ENCODE measurements around the gene FASLG. TPM values are rescaled to one million over a fixed set of nuclear protein-coding genes. Genes with fewer than 3 reads are reported as not detected.

FASLG gene
- total RNA-seq, 1 experiment from 2014 or later, result not detected

- no peak for DNase-seq (ENCODE audit: low spot score)
These were observed 12.2 kb upstream of the FASLG start for GRCh38 chr1:172646653-172647052.

- DNase-seq (ENCODE audit: low spot score), result no peak
These were observed 11.8 kb upstream of the FASLG start for GRCh38 chr1:172647110-172647564.

GRCh38 chr1:172647987-172648386 is 10.9 kb upstream of the FASLG start:
- no peak for DNase-seq (ENCODE audit: low spot score)

- DNase-seq (ENCODE audit: low spot score), result no peak
These were observed 8.3 kb upstream of the FASLG start for GRCh38 chr1:172650474-172651193.

GRCh38 chr1:172653015-172653709 is 5.7 kb upstream of the FASLG start:
- DNase-seq (ENCODE audit: low spot score), result no peak

GRCh38 chr1:172654535-172654934 is 4.4 kb upstream of the FASLG start:
- peak; percentile 77 for DNase-seq (ENCODE audit: low spot score)

GRCh38 chr1:172656576-172656975 is 2.3 kb upstream of the FASLG start:
- no peak for DNase-seq (ENCODE audit: low spot score)

- no peak for DNase-seq (ENCODE audit: low spot score)
These were observed 1.3 kb upstream of the FASLG start for GRCh38 chr1:172657586-172657985.

GRCh38 chr1:172661107-172661506 is 2.2 kb downstream of the FASLG start:
- no peak for DNase-seq (ENCODE audit: low spot score)

GRCh38 chr1:172662464-172663109 is 3.7 kb downstream of the FASLG start:
- DNase-seq (ENCODE audit: low spot score), result peak; percentile 51

- peak; percentile 33 for DNase-seq (ENCODE audit: low spot score)
These were observed 4.8 kb downstream of the FASLG start for GRCh38 chr1:172663732-172664131.

GRCh38 chr1:172668097-172668496 is 9.2 kb downstream of the FASLG start:
- DNase-seq (ENCODE audit: low spot score), result no peak

- DNase-seq (ENCODE audit: low spot score), result no peak
These were observed 10.1 kb downstream of the FASLG start for GRCh38 chr1:172669011-172669410.

GRCh38 chr1:172670316-172670715 is 11.4 kb downstream of the FASLG start:
- DNase-seq (ENCODE audit: low spot score), result no peak

- DNase-seq (ENCODE audit: low spot score), result no peak
These were observed 11.9 kb downstream of the FASLG start for GRCh38 chr1:172670791-172671190.

GRCh38 chr1:172671591-172671990 is 12.7 kb downstream of the FASLG start:
- no peak for DNase-seq (ENCODE audit: low spot score)

- DNase-seq (ENCODE audit: low spot score), result no peak
These were observed 13.8 kb downstream of the FASLG start for GRCh38 chr1:172672720-172673119.

- DNase-seq (ENCODE audit: low spot score), result no peak
These were observed 14.9 kb downstream of the FASLG start for GRCh38 chr1:172673761-172674160.

GRCh38 chr1:172674831-172675613 is 16.1 kb downstream of the FASLG start:
- DNase-seq (ENCODE audit: low spot score), result no peak

- DNase-seq (ENCODE audit: low spot score), result no peak
These were observed 20.3 kb downstream of the FASLG start for GRCh38 chr1:172679000-172679772.

GRCh38 chr1:172680244-172680643 is 21.3 kb downstream of the FASLG start:
- no peak for DNase-seq (ENCODE audit: low spot score)
